K562 (cell line): ENCODE data around the gene FARSA. TPM values are rescaled to one million over a fixed set of nuclear protein-coding genes. Genes with fewer than 3 reads are reported as not detected.

Experiments
- ATAC-seq: fragments of 200-7000 bp; cut with Tn5 transposase; 3 replicates; pipeline ENCODE4 v1.9.1; 2020; ENCODE audit warnings: moderate library complexity
- BruUV-seq: library from RNA; stranded (reverse); fragments of 400-500 nt; replicated peaks from 2 replicates; lab custom pipeline; 2021; lab: Mats Ljungman, UMichigan
- CTCF ChIA-PET: fragments of 300-600 bp; formaldehyde crosslinking; extraction: SDS; loops from one replicate; lab custom pipeline; 2021; ENCODE audit warnings: low intra/inter-chr PET ratio; lab: Yijun Ruan, JAX
- POLR2A ChIA-PET: fragments of 300-600, 350-650 bp; sonication (Branson Sonifier 250); formaldehyde crosslinking; extraction: SDS; loops from one replicate; lab custom pipeline; 2021; ENCODE audit warnings: antibody characterized with exemption, inconsistent platforms; lab: Yijun Ruan, JAX
- DNase-seq, 4 experiments: peaks; one replicate each; pipeline versions ENCODE4 v3.0.0 to v3.0.0-alpha.2; 2011 to 2018; ENCODE audit warnings: low spot score in 3 of 4, mixed read lengths in 3 of 4; ENCODE audit errors: extremely low read depth in 1 of 4
- FAIRE-seq: peaks from 2 replicates; lab custom pipeline; 2011; peaks lifted over from hg19 to GRCh38; lab: Jason Lieb, UNC
- H2AFZ ChIP-seq: 2 replicates; pipeline ENCODE4 v1.6.0; 2011; ENCODE audit warnings: low read depth, low read length, control low read depth, inconsistent platforms
- H3K27ac ChIP-seq: fragments of 200-600 bp; 3 replicates; pipeline ENCODE4 v1.8.0; 2011; ENCODE audit warnings: low read depth, mild to moderate bottlenecking, control low read depth, inconsistent platforms, low read length, moderate library complexity, mixed read lengths; ENCODE audit errors: extremely low read depth
- H3K27me3 ChIP-seq, 2 experiments: fragments of 300-600 bp in 1 of 2; 2 replicates in 1 of 2; 3 replicates in 1 of 2; pipeline versions ENCODE4 v1.6.0 to v1.8.0; 2011; ENCODE audit warnings: inconsistent platforms in 2 of 2, low read length in 2 of 2, mild to moderate bottlenecking in 1 of 2, mixed read lengths in 1 of 2, moderate library complexity in 1 of 2; ENCODE audit not compliant: control insufficient read depth in 2 of 2, insufficient read depth in 2 of 2
- H3K36me3 ChIP-seq: fragments of 300-600 bp; 3 replicates; pipeline ENCODE4 v1.8.0; 2011; ENCODE audit warnings: mild to moderate bottlenecking, low read length, inconsistent platforms; ENCODE audit not compliant: control insufficient read depth, insufficient read depth
- H3K4me1 ChIP-seq, 2 experiments: fragments of 200-600 bp in 1 of 2; replicated peaks in 1 of 2; 2 replicates in 1 of 2; 3 replicates in 1 of 2; pipeline versions ENCODE4 v1.5.1 to v1.8.0; 2011; ENCODE audit warnings: inconsistent platforms in 2 of 2, low read length in 2 of 2, mild to moderate bottlenecking in 1 of 2, mixed read lengths in 1 of 2, moderate library complexity in 1 of 2; ENCODE audit not compliant: control insufficient read depth in 2 of 2, insufficient read depth in 2 of 2
- H3K4me2 ChIP-seq: 2 replicates; pipeline ENCODE4 v1.6.1; 2011; ENCODE audit warnings: low read length, control low read depth, inconsistent platforms, mixed read lengths; ENCODE audit not compliant: insufficient read depth
- H3K4me3 ChIP-seq: fragments of 200-600 bp; sonication (generic), shearing (Covaris generic); 2 replicates; pipeline ENCODE4 v1.5.1; 2016; ENCODE audit warnings: control low read depth, inconsistent platforms
- H3K79me2 ChIP-seq: fragments of 200-600 bp; 3 replicates; pipeline ENCODE4 v1.8.0; 2011; ENCODE audit warnings: low read length, inconsistent platforms; ENCODE audit not compliant: control insufficient read depth, insufficient read depth
- H3K9ac ChIP-seq, 2 experiments: 2 replicates each; pipeline versions ENCODE4 v1.6.0 to v1.6.1; 2011; ENCODE audit warnings: low read depth in 2 of 2, low read length in 2 of 2, control low read depth in 1 of 2, inconsistent platforms in 1 of 2, mild to moderate bottlenecking in 1 of 2, mixed read lengths in 1 of 2; ENCODE audit not compliant: insufficient read depth in 1 of 2
- H3K9me1 ChIP-seq: one replicate; pipeline ENCODE4 v1.6.0; 2011; ENCODE audit warnings: inconsistent platforms, mild to moderate bottlenecking, low read length, moderate library complexity; ENCODE audit not compliant: control insufficient read depth, insufficient read depth
- H3K9me3 ChIP-seq: replicated peaks from 2 replicates; pipeline ENCODE4 v1.5.1; 2011; ENCODE audit warnings: low read depth, low read length, inconsistent platforms; ENCODE audit not compliant: control insufficient read depth, insufficient read depth
- H4K20me1 ChIP-seq: replicated peaks from 2 replicates; pipeline ENCODE4 v1.6.1; 2011; ENCODE audit warnings: low read length, inconsistent platforms, mixed read lengths; ENCODE audit not compliant: control insufficient read depth, insufficient read depth
- E2F5 ChIP-seq: sonication (generic); formaldehyde crosslinking; IDR thresholded peaks from 2 replicates; pipeline ENCODE4 v1.8.0; 2022; ENCODE audit warnings: mild to moderate bottlenecking, missing genetic modification reagents
- FOXJ2 ChIP-seq: fragments of 200-800 bp; sonication (Bioruptor generic); IDR thresholded peaks from 2 replicates; pipeline ENCODE4 v1.6.1; 2016; ENCODE audit warnings: missing genetic modification characterization, missing compliant biosample characterization
- FOXP4 ChIP-seq: sonication (generic); formaldehyde crosslinking; IDR thresholded peaks from 2 replicates; pipeline ENCODE4 v1.8.0; 2022; ENCODE audit warnings: mild to moderate bottlenecking, missing genetic modification reagents, borderline replicate concordance
- HLTF ChIP-seq: fragments of 450-650 bp; IDR thresholded peaks from 2 replicates; pipeline ENCODE4 v1.6.1; 2016
- KDM1A ChIP-seq, 2 experiments: fragments of 450-650 bp; IDR thresholded peaks; 2 replicates each; pipeline ENCODE4 v1.6.1; 2016; ENCODE audit warnings: mild to moderate bottlenecking in 2 of 2
- MLLT1 ChIP-seq, 2 experiments: fragments of 450-650 bp; IDR thresholded peaks; 2 replicates each; pipeline ENCODE4 v1.6.1; 2016
- MYNN ChIP-seq, 2 experiments: sonication (generic); formaldehyde crosslinking in 1 of 2; IDR thresholded peaks; 2 replicates each; pipeline versions ENCODE4 v1.5.0 to v1.6.1; 2016 to 2020; ENCODE audit warnings: antibody characterized with exemption in 1 of 2, missing genetic modification reagents in 1 of 2
- PML ChIP-seq: IDR thresholded peaks from 2 replicates; pipeline ENCODE4 v1.6.1; 2012; ENCODE audit warnings: low read length, inconsistent platforms
- POLR2A ChIP-seq: fragments of 450-650 bp; conservative IDR thresholded peaks from 2 replicates; pipeline ENCODE4 v1.6.1; 2016
- POLR2B ChIP-seq: fragments of 450-650 bp; IDR thresholded peaks from 2 replicates; pipeline ENCODE4 v1.6.1; 2018; ENCODE audit warnings: low read depth; ENCODE audit not compliant: partially characterized antibody
- POLR2G ChIP-seq: fragments of 200-400 bp; formaldehyde crosslinking; IDR thresholded peaks from 2 replicates; pipeline ENCODE4 v1.6.1; 2017; ENCODE audit warnings: low read depth, mild to moderate bottlenecking, antibody characterized with exemption, low read length, moderate library complexity
- SMARCA5 ChIP-seq: fragments of 450-650 bp; IDR thresholded peaks from 2 replicates; pipeline ENCODE4 v1.6.1; 2016
- SUPT5H ChIP-seq: fragments of 450-650 bp; IDR thresholded peaks from 2 replicates; pipeline ENCODE4 v1.6.1; 2016
- THRAP3 ChIP-seq: fragments of 450-650 bp; IDR thresholded peaks from 2 replicates; pipeline ENCODE4 v1.6.1; 2016; ENCODE audit warnings: mild to moderate bottlenecking, inconsistent platforms, borderline replicate concordance
- THRB ChIP-seq: fragments of 450-650 bp; formaldehyde crosslinking; conservative IDR thresholded peaks from 2 replicates; pipeline ENCODE4 v1.4.0; 2022; ENCODE audit warnings: mild to moderate bottlenecking, missing genetic modification characterization
- ZBTB7A ChIP-seq: IDR thresholded peaks from 2 replicates; pipeline ENCODE4 v1.6.1; 2011; ENCODE audit warnings: low read depth, mild to moderate bottlenecking, low read length, moderate library complexity, borderline replicate concordance; ENCODE audit not compliant: control insufficient read depth
- ZNF263 ChIP-seq: sonication (generic); formaldehyde crosslinking; IDR thresholded peaks from 2 replicates; pipeline ENCODE4 v1.8.0; 2022; ENCODE audit warnings: mild to moderate bottlenecking, missing genetic modification reagents, borderline replicate concordance
- WGBS: fragments of 100-300 bp; shearing (Covaris generic); methylation state at CpG from one replicate; pipeline ENCODE4 v1.1.6; 2016; ENCODE audit warnings: low coverage, mixed read lengths; ENCODE audit not compliant: insufficient coverage; ENCODE audit errors: missing lambda C conversion rate; 5-methylcytosine and 5-hydroxymethylcytosine counted together
- in situ Hi-C: fragments of 300-500 bp; cut with MboI; formaldehyde crosslinking; loops from 4 replicates; pipeline ENCODE4 v1.15.0; 2018; ENCODE audit warnings: inconsistent platforms, mixed read lengths
- intact Hi-C: fragments of 100-400 bp; cut with micrococcal nuclease; formaldehyde crosslinking; loops from 2 replicates; pipeline ENCODE4 v1.14.2; 2022
- polyA plus RNA-seq, 8 experiments: library from polyadenylated mRNA; depleted of rRNA in 4 of 8; stranded (reverse) in 5 of 8; unstranded in 3 of 8; fragments of >200 nt; fragmentation: Nextera tagmentation in 2 of 8; fragmentation: Illumina TruSeq in 1 of 8; extraction: Ambion mirVana in 2 of 8; extraction: Trizol in 1 of 8; gene quantifications; 2 replicates each; pipeline versions ENCODE4 v1.2.1 to v1.2.3, GENCODE V29; 2011 to 2014; ENCODE audit warnings: inconsistent platforms in 1 of 8, missing spikeins in 1 of 8
- total RNA-seq, 7 experiments: library from RNA; depleted of rRNA in 6 of 7; stranded (reverse); fragments of >200 nt in 6 of 7; fragmentation: Illumina TruSeq in 2 of 7; extraction: Trizol in 2 of 7; gene quantifications; 2 replicates each; pipeline versions ENCODE4 v1.2.1 to v1.2.3, GENCODE V29; 2011 to 2021; ENCODE audit warnings: low replicate concordance in 1 of 7

FARSA gene
- total and polyA plus RNA-seq, 9 of the 15 experiments (the other 6 are each of a cell fraction or from before 2014, with no cell fraction given): 25.2 to 237 (median 89.6) TPM

GRCh38 chr19:12943437-12944044 is 10.0 kb upstream of the FARSA start:
- no peaks in the 10 kb centered on the region for H3K9me3 ChIP-seq
- H3K27me3 ChIP-seq: no peaks in the 10 kb centered on the region
- no TSS peak for BruUV-seq
- H2AFZ ChIP-seq: no peak overlapping the region
- ChIA-PET POLR2A (interaction anchor here (0.6 to 0.8 kb wide), 2 partner anchors 34 to 58 kb away, joined by 3 read pairs; no protein-coding TSS in a partner anchor), CTCF (no interaction called here)
- intact Hi-C loops (no loop called here), in situ Hi-C loops (no loop called here)
- H3K4me1 ChIP-seq: peaks cover 26 to 39% of the 10 kb centered on the region in 2 experiments
- peaks cover 13% of the 10 kb centered on the region for H3K9me1 ChIP-seq
- H3K9ac ChIP-seq: peak overlapping the region in 1 of 2 experiments; percentile 82; a peak in 1 of 4 replicates
- no peak overlapping the region; the same call in 2 of the 3 replicates for H3K27ac ChIP-seq
- DNase-seq (peak in 1 of 4 experiments; percentile 8), ATAC-seq (no peak), FAIRE-seq (no peak)
- H3K4me3 ChIP-seq: no peak overlapping the region
- peaks cover 30% of the 10 kb centered on the region for H4K20me1 ChIP-seq
- peak overlapping the region; percentile 32; the same call in 1 of the 2 replicates for H3K4me2 ChIP-seq
- H3K36me3 ChIP-seq: peaks cover 76% of the 10 kb centered on the region
- peaks cover 68% of the 10 kb centered on the region for H3K79me2 ChIP-seq
- WGBS: 82% methylated on average over 12 of the region's 18 CpGs
- TF ChIP-seq FOXJ2 (no peak), FOXP4 (CRISPR knock-in tag) (peak; percentile 56; the same call in 1 of the 2 replicates), HLTF (no peak), SMARCA5 (no peak), KDM1A (IDR thresholded peaks at IDR 0.05) (0 out of 4 replicates have a peak, but pooled peaks of 1 of the 2 experiments have one; percentile 44), MYNN (IDR thresholded peaks at IDR 0.05) (no peak), MYNN (CRISPR knock-in tag; IDR thresholded peaks at IDR 0.05) (no peak), E2F5 (CRISPR knock-in tag) (no peak), ZBTB7A (no peak), POLR2B (peak; percentile 75), THRAP3 (peak; percentile 73; the same call in 1 of the 2 replicates), ZNF263 (CRISPR knock-in tag) (peak; percentile 76; the same call in 1 of the 2 replicates), MLLT1 (IDR thresholded peaks at IDR 0.05) (peak in 1 of 2 experiments; percentile 35; a peak in 1 of 4 replicates), SUPT5H (peak; percentile 75), POLR2G (peak; percentile 28; the same call in 1 of the 2 replicates), PML (peak; percentile 76; the same call in 1 of the 2 replicates), THRB (CRISPR knock-in tag) (0 out of 2 replicates have a peak, but pooled peaks have one; percentile 24), POLR2A (peak; percentile 60)
